NCI-H526 (cell line): ENCODE data around the gene GLCE.
A peak's percentile ranks its signal among the peaks of the same experiment; 100 is the strongest.
"Not testable (repeated sequence)": the region's sequence is repeated elsewhere in the genome, so short reads cannot be mapped to it uniquely, and the experiment has no call there.

Experiments
- DNase-seq, 2 experiments: peaks; one replicate each; lab custom pipeline; 2025; lab: John Stamatoyannopoulos, UW

Gene GLCE

DNA sequence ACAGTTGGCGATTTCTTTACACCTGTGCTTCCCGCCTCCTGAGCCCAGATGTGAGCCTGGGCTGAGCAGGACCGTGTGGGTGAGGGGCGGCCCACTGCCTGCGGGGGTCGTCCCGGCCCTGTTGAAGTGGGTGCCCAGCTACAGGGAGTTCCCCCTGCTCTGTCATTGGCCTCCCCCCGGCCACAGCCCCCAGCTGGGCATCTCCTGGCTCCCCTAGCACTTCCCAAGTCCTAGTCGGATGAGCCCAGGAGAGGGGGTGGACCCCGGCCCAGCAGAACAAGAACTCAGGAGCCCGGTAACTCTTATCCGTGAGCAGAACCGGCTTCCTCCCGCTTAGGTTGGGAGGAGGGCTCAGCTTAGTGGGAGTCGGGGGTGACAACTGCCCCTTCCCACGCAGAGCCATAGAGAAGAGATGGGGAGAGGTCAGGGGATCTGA is 139.0 kb downstream of the GLCE start:
- DNase-seq = no peak

DNA sequence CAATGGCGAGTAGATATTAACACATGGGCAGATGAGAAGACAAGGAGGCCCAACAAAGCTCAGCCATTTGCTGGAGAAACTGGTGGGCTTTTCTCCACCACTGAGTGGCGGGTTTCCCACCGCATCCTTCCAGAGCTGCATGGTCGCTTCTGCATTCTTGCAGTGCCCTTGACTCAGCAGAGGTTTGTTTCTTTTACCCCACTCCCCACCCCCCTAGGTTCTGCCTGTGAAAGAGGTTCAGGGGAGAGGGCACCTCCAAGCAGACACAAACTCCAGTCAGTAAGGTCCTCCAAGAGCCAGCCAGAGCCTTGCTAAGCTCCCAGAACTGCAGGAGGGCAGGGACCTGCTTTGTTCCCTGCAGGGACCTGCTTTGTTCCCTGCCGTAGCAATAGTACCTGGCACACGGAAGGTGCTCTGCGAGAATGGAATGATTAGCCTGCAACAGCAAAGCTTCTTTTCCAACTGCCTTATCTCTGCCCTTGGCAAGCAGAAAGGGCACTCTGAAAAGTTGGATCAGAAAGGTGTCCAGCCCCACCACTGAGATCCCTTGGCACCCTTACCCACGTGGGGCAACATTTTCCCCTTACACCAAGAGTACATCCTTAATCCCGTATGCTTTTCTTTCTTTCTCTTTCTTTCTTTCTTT is 139.6 kb downstream of the GLCE start:
- peak; percentile 14 to 54 for DNase-seq

DNA sequence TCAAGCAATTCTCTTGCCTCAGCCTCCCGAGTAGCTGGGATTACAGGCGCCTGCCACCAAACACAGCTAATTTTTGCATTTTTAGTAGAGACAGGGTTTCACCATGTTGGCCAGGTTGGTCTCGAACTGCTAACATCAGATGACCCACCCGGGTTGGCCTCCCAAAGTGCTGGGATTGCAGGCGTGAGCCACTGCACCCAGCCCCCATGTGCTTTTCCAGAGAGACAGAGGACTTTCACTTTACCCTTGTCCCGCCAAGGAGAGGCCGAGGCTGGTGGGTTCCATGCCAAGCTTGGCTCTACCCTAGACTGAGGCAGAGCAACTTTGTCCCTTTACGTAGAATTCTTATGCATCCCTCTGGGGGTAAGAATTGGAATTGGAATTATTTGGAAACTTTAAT is 140.7 kb downstream of the GLCE start:
- not testable (repeated sequence) for DNase-seq

DNA sequence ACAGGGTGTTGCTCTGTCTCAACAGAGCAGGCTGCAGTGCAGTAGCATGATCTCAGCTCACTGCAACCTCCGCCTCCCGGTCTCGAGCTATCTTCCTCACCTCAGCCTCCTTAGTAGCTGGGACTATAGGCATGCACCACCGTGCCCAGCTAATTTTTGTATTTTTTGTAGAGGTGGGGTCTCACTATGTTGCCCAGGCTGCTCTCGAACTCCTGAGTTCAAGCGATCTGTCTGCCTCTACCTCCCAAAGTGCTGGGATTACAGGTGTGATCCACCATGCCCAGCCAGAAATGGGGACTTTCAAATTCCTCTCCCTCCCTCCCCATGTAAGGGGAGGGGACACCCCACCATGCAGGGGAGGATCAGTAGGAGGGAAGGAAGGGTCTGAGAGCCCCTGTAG is 141.7 kb downstream of the GLCE start:
- not testable (repeated sequence) for DNase-seq

DNA sequence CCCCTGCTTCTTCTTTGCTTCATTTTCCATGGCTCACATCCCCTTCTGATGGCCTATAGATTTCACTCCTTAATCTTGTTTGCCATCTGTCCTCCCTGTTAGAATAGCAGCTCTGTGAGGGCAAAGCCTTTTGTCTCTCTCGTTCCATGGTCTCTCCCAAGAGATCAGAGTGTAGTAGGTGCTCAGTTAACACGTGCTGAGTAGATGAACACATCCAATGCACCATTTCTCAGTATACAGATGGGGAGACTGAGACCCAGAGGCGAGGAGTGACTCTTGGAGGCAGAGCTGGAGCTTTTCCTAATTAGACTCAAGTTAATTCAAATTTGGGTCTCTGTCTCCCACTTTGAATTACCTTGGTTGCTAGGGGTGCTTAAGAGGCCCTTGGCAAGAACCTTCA is 142.5 kb downstream of the GLCE start:
- no peak for DNase-seq

DNA sequence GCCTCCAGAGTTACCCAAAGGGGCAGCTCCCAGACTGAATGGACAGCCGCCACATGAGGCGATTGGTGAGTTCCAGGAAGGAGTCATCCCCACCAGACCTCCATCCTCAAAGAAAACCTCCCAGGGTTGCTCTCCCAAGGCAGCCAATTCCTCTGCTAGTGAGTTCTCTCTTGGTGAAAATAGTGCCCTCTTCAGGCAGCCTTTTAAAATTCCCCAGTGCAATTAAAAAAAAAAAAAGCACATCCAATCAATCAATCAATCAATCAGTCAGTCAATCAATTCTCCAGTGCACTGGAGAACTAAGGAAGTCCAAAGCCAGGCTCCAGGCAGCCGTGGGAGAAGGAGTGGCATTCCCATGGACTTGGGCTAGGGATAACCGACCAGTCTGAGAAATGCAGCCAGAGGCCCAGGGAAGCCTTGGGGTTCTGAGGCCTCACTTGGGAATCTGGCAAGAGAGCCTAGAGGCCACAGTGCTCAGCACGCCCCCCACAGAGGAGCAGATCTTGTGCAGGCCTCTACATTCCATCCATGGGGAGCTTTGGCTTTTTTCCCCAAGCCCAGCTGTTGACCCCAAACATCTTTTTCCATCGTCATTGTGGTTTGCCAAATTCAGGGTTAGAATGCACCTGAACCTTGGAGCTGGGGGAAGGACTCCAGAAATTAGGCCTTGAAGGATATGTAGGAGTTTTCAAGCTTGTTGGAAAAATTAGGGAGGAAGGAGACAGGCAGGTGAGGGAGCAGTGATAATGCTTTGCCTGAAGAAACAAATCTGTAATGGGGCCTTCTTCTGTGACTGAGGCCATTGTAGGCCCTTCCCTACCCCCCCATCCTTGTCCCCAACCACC is 143.1 kb downstream of the GLCE start:
- no peak for DNase-seq

DNA sequence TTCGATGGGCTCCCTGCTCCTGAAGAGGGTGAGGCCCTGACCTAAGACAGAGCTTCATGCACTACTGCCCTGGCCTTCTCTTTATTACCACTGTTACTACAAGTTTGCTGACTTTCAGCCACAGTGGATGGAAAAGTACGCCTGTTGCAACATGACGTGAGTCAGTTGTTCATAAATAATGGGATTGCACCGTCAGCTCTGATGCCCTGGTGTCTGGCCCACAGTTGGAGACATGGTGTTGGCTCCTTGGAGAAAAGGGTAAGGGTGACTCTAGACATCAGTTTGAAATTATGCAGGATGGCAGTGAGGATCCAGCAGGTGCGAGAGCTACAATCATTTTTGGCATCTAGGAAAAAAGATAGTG is 143.7 kb downstream of the GLCE start:
- no peak for DNase-seq

DNA sequence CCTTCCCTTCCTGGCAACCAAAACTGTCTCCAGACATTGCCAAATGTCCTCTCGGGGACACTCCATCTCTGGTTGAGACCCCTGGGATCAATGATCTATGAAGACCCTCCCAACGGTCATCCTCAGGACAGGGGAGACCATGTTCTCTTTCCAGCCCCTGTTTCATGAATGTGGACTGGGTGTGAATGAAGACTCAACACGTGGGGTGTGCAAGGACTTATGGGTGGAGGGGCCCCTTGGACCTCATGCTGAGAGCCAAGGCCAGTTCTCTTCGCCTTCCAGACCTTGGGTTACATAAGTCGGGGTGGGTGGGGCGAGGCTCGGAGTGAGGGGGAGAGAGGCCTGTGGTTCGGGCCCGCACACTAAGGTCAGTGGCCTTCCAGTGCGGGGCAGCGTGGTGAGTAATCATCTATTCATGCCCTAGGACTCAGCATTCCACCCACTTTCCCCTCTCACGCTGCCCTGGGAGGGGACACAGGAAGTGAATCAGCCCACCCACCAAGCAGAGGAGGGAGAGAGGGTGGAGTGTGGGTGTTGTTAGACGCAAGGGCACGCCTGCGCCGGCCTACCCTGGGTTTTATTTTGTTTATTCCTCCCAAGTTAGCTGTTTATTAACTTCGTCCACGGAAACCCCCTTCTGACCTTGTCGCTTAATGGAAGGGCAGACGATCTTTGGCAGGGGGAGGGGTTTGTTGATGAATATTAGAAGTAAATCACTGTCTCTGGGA is 144.9 kb downstream of the GLCE start:
- no peak for DNase-seq

DNA sequence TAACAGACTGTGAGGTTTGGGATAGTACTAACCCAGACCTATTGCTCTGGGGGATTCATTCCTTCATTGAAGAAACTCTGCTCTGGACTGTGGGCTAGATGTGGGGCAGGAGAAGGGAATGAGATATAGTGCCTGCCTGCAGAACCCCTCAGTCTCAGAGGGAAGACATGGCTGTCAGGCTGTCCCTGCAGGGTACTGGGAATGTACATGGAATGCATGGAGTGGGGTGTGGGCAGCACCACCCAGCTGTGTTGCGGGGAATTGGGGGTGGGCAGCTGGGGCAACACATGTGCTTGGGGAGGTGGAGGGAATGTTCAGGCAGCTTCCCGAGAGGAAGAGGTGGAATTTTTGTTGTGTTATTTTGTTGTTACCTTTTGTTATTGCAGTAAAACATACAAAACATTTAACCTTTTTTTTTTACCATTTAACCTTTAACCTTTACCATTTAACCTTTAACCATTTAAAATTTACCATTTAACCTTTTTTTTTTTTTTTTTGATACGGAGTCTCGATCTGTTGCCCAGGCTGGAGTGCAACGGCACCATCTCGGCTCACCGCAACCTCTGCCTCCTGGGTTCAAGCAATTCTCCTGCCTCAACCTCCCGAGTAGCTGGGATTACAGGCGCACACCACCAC is 145.6 kb downstream of the GLCE start:
- no peak for DNase-seq

DNA sequence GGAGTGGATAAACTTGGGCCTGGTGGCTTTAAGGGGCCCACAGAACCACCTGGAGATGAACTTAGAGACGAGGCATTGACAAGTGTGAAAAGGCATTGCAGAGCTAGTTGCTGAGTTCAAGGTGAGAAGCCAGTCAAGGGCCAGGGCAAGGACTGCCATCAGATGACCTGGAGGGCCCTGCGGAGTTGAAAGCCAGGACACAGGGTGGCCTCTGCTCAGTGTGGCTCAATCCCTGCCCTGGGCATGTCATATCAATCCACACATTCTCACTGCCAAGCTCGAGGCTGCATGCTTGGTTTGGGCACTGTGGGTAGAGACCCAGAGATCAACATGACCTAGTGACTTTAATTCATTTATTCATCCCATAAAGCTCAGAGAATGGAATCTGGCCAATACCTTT is 147.5 kb downstream of the GLCE start:
- no peak for DNase-seq

DNA sequence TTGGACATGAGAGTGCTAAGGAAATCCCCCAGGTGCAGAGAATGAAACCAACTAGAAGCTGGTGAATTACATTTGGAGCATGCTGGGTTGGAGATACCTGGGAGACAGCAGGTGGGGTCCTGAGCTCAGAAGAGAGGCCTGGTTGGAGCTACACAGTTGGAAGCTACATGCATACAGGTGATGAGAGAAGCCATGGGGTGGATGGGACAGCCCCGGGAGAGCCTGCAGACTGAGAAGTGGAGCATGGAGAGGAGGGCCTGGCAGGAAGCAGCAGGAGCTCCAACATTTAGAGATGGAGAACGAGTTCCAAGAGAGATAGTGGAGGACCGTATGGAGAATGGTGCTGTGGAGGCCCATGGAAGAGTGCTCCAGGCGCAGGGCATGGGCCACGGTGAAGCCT is 148.5 kb downstream of the GLCE start:
- DNase-seq = no peak

DNA sequence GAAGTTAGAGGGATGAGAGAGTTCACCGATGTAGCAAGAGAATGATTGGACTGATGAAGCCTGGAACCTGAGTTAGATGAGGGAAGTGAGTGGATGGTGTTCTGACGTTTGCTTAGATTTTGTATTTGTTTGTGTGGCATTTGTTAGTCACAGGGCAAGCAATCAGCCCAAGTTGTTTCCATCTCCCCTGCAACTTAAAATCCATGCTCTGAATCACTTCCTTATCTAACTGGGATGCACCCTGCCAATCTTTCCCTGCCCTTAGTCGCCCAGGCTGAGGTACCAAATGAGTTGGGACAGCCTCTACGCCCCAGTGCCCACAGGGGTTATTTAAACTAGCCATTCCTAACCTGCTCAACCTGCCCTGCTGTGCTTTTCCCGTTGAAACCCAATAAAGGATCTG is 150.9 kb downstream of the GLCE start:
- DNase-seq = no peak

DNA sequence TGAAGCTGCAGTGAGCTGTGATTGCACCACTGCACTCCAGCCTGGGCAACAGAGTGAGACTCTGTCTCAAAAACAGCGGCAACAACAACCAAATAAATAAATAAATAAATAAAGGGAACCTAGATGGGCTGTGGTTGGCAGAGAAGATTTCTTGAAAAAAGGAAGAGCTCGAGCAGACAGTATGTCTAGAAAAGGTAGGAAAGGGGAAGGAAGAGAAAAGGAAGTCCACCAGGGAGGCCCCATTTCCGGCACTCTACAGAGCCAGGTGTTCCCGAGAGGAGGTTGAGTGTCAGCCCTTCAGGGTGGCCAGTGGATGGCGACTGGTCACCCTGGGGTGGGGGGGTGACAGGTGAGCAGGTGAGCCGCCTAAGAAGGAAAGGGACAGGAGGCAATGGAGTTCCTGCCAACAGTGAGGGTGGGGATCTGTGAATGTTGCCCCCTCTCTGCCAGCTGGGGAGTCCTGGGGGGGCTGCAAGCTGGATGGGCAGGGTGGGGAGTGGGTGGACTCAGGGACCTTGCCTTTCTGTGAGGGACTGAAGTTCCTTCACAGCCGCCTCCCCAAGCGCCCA is 153.1 kb downstream of the GLCE start:
- no peak for DNase-seq

DNA sequence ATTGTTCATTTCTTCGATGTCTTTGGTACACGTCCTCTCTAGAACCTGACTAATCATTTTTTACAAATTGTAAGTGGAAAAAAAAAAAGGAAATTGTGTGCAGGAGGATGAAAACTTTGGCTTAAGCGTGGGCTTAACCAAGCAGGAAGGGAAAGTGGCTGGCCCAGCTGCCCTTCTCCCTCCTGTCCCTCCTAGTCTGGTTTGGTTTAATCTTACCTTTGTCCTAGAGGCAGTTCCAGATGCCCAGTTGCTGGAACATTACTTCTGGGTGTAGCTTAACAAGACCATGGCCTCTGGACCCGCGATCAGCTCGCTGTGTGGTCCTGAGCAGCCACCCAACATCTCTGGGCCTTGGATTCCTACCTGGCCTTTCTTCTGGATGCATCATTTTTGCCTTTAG is 153.7 kb downstream of the GLCE start:
- DNase-seq = no peak

DNA sequence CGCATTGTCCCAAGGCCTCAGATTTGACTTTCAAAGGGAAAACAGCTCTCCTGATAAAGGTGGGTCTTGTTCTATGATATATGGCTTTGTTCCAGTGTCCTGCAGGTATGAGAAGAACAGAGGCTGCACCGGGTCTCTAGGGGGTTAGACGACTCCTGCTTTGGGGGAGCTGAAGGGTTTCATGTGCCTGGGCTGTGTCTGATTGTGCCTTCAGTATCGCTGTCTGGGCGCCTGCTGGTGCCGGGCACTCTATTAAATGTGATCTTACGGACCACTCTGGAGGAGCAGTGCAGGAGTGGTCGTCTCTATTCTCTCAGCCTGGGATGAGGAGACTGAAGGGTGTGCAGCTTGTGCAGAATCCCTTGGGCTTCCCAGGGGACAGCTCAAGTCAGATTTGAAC is 154.3 kb downstream of the GLCE start:
- no peak for DNase-seq

DNA sequence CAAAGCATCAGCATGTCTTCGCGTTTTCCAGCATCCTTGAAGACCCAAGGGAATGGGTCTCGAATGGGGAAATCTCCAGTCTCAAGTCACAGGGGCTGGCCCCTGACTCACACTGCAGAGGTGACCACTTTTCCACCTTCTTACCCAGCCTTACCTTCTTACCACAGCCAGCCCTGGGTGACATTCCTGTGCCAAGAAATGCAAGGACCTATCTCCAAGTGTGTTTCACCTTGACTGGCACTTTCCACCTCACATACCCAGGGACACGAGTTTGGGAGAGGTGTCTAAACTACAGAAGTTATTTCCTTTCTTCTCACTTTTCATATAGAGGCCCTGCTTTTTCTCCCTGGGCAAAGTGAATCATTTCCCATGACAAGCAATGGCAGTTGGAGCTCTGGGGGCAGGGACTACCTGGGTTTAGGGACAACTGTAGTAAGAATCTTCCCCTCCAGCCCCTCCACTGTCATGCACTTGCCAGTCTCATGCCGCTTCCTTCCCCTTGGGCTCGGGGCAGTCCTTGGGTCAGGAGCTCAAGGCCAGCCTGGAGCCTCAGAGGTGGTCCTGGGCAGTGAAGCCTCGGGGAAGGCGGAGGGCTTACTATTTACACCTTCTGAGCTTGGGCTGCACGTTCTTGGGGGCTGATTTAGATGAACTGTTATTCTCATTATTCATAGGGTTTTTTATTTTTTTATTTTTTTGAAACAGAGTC is 155.1 kb downstream of the GLCE start:
- DNase-seq = no peak

DNA sequence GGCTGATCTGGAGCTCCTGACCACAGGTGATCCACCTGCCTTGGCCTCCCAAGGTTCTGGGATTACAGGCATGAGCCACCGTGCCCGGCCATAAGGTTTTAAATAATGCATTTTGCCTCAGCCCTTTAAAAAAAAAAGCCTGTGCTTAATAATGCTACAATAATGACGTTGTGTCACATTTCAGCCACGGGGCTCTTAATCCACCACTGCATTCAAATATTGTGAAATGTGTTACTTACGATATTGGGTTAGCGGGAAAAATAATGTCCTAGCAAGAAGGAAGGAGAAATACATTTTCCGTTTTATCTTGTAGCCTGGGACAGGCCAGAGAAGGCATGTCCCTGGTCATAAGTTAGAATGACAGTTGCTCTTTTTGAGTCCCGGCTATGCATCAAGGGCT is 155.9 kb downstream of the GLCE start:
- peak in 1 of 2 experiments; percentile 27 for DNase-seq

DNA sequence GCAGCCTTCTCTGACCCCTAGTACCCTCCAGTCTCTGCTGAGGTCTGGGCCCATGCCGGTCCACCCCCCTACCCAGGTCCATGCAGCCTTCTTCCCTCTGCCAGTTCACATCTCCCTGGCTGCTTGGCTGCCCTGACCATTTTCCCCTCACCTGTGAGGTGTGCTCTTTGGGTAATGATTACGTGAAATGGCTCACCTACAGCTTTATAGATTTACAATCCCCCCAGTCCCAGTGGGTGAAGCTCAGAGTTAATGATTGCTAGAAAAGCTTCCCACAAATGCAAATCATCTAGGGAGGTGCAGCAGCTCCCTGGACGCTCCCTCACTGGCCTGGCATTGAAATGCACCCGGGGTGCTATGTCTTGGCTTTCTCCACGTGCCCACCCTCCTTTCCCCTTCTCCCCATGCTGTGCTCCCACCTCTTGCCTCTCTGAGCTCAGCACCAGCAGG is 157.0 kb downstream of the GLCE start:
- DNase-seq = peak; percentile 88 to 95

DNA sequence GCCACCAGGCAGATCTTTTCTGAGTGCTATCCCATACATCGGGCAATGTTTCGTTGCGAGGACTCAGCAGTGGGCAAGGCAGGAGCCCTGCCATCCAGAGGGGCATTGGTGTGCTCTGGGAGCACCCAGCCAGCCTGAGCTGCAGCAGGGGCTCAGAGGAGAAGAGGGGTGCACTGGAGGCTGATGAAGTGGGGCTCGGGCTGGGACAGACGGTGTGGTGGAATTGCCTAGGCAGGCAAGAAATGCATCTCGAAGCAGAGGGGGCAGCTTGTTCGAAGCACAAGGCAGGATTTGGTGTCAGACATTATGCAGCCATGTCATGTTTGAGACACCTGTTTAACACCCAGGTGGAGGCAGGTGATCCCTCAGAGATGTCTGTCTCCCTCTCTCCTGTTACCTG is 157.6 kb downstream of the GLCE start:
- DNase-seq = peak in 1 of 2 experiments; percentile 33

DNA sequence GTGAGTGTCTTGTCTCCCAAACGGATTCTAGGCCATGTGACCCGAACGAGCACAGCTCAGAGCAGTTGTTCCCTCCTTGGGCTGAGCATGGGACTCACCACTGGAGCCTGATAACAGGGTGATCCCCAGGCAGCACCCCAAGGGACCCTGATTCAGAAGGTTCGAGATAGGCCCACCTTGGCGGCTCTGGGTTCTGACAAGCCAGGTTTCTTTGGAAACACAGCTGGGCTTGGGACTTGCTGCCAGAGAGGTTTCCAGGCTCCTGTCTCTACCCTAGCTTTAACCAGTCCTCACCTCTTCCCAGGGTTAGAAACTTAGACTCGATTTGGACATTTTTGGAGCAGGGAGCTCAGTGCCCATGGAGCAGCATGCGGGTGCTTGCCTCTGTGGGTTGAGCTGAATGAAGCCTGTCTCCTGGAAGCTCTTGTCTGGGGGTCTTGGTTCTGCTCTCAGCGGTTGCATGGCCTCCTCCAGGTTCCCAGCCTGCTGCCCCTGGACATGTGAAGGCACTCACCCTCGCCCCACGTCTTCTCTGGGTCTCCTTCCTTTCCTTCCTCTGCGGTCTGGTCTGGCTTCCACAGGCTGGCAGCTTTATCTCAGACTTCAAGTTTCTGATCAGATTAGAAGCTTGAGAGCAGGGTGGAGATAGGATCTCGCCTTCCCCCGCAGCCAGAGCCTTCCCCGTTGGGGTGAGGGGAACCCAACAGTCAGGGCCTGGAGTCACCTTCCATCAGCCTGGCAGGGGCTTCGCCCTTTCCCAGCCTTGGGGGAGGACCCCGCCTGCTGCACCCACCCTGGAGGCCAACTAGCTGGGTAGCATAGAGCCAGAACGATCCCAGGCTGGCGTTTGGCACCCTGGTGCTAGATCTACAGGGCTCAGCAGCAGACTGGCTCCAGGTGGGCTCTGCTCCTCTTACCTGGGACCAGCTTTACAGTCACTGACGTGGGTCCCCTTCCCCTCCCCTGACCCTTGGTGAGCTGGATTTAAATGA is 159.2 kb downstream of the GLCE start:
- no peak for DNase-seq
